NCI-H748 (cell line): ENCODE results near the gene ASB16.

Experiments
- DNase-seq: peaks from one replicate; lab custom pipeline; 2025; ENCODE audit not compliant: unreplicated experiment; lab: John Stamatoyannopoulos, UW

ASB16 gene

DNA sequence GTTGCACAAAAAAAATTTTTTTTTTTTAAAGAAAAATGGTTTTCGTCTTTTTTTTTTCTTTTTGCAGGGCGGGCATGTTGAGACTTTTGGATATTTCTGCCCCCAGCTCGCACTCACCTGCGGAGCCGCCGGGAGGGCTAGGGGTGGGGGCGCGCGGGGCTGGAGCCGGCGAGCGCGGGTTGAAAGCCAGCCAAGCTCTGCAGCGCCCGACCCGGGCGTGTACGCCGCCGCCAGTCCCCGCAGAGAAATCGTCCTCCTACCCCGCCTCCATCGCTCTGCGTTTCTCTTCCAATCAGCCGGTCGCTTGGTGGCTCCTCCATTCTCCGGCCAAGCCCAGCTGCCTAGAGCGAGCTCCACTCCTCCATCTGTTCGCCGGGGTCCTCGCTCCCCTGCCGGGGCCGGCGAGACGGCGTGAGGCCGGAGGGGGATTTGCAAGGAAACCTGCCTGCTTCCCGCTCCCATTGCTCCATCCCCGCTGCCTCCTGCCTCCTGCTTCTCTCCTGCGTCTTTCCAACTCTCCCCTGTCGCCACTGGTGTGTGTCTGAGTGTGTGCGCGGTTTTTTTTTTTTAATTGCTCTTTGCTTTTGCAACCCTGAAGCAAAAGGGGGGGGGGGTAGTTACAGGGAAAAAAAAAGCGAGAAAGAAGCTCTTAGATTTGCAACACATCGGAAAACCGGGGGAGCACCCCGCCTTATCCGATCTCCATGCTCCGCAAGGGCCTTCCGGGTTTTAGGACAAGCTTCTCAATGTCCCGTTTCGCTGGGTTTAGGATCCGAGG lies 50.8 kb downstream of the ASB16 start:
- DNase-seq = peak; percentile 89

DNA sequence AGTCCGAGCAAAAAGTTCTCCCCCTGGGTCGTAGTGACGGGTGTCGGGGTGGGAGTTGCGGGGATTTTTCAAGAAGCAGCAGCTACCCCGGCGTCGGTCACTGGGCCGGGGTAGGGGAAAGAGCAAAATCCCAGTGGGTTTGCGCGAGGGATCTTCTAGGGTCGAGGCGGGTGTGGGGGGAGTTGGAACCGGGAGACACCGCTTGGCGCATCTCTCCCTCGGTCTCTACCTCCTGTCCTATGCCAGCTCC lies 51.3 kb downstream of the ASB16 start:
- no peak for DNase-seq

DNA sequence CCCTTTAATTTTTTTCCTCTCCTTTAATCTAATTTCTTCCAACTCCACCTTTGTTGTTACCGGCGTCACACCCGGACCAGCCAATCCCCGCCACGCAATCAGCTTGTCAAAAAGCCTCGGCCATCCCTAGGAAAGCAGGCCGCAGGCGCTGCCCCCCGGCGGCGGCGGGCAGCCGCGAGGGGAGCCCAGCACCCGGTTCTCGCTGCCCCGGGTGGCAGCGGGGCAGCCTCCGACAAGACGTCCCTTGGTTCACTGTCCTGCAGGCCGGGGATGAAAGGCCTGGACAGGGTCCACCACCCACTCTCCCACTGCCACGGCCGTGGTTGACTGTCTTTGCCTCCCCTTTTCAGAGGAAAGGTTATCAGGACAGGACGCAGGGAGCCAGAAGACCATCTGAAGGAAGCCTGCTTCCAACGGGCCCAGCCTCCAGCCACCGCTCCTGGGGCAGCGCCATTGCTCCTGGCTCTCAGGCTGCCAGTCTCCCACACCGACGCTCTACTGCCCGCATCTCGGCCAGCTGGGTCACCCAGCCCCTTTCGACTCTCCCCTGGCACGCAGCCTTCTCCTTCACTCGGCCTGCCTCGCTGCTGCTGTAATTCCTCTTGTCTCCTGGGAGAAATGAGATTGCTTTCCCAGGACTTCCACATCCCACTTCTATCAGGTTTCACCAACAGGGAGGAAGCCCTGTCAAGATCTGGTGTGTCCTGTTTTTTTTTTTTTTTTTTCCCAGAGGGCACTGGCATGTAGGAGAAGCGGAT lies 51.8 kb downstream of the ASB16 start:
- DNase-seq = peak; percentile 90

DNA sequence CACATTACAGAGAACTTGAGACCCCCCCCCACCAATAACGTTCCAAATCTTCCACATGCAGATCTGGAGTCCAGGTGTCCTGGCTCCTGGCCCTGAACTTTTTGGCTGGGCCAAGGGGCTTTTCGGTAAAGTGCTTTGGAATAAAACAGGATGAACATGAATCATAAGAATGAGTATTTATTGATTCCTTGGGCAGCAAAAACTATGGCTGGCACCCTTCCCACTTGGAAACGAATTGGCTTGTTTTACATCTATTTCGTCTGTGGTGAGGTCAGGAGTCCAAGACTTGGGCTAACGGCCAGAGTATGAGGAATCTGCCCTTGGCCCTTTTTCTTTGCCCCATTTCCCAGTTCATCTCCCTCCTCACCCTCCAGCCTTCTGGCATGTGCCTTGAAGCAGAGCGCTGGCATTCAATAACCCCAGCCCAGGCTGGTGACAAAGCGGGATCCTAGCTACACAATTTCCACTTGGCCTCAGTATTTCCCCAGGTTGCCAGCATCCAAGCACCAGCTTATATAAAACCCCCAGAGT lies 53.1 kb downstream of the ASB16 start:
- DNase-seq = no peak
